GM21360 (cell line): ENCODE measurements around the gene ELP5.
A peak's percentile ranks its signal among the peaks of the same experiment; 100 is the strongest.
"Not testable (repeated sequence)": the region's sequence is repeated elsewhere in the genome, so short reads cannot be mapped to it uniquely, and the experiment has no call there.

Experiments
- ATAC-seq: cut with Tn5 transposase; IDR thresholded peaks from one replicate; pipeline ENCODE4 v1.9.1; 2021; ENCODE audit warnings: mild to moderate bottlenecking, moderate library complexity; ENCODE audit not compliant: unreplicated experiment

Gene ELP5

GRCh38 chr17:7235693-7236665 is 16.0 kb upstream of the ELP5 start:
- no peak for ATAC-seq

- no peak for ATAC-seq
These were observed 15.2 kb upstream of the ELP5 start for GRCh38 chr17:7236808-7237207.

- ATAC-seq = no peak
These were observed 14.7 kb upstream of the ELP5 start for GRCh38 chr17:7237266-7237760.

- ATAC-seq = no peak
These were observed 14.1 kb upstream of the ELP5 start for GRCh38 chr17:7237761-7238419.

GRCh38 chr17:7238420-7239090 is 13.5 kb upstream of the ELP5 start:
- ATAC-seq = no peak

- ATAC-seq = peak; percentile 36
These were observed 12.7 kb upstream of the ELP5 start, which contains the start of gene PHF23 for GRCh38 chr17:7239091-7240027. TSS of gene PHF23 (minus strand) at chr17:7239457. CDS start at chr17:7239279, 178 bp downstream.

GRCh38 chr17:7240375-7240774 is 11.6 kb upstream of the ELP5 start:
- no peak for ATAC-seq

GRCh38 chr17:7241090-7241733 is 10.8 kb upstream of the ELP5 start:
- no peak for ATAC-seq

- peak; percentile 25 for ATAC-seq
These were observed 10.0 kb upstream of the ELP5 start, which contains the start of gene GABARAP for GRCh38 chr17:7241783-7242716. TSS of gene GABARAP (minus strand) at chr17:7242449. CDS start at chr17:7242330, 119 bp downstream.

GRCh38 chr17:7242717-7243452 is 9.1 kb upstream of the ELP5 start:
- ATAC-seq = peak; percentile 46

GRCh38 chr17:7243453-7243729 is 8.6 kb upstream of the ELP5 start:
- no peak for ATAC-seq

- ATAC-seq = not testable (repeated sequence)
These were observed 8.2 kb upstream of the ELP5 start for GRCh38 chr17:7243838-7244237.

- no peak for ATAC-seq
These were observed 5.2 kb upstream of the ELP5 start for GRCh38 chr17:7246779-7247178.

- no peak for ATAC-seq
These were observed 3.2 kb upstream of the ELP5 start for GRCh38 chr17:7248796-7249195.

GRCh38 chr17:7249214-7249613 is 2.8 kb upstream of the ELP5 start:
- no peak for ATAC-seq

- ATAC-seq = no peak
These were observed 2.2 kb upstream of the ELP5 start for GRCh38 chr17:7249830-7250229.

GRCh38 chr17:7250695-7251627 is 1.1 kb upstream of the ELP5 start:
- no peak for ATAC-seq
